Astrocyte (in vitro differentiated cells and primary cell): ENCODE measurements around the gene SGK1. TPM values are rescaled to one million over a fixed set of nuclear protein-coding genes. Genes with fewer than 3 reads are reported as not detected.

Source experiments
- DNase-seq: peaks from one replicate; pipeline ENCODE4 v3.0.0-alpha.2; 2010; ENCODE audit warnings: low read depth
- FAIRE-seq: peaks from 2 replicates; lab custom pipeline; 2011; peaks lifted over from hg19 to GRCh38; lab: Jason Lieb, UNC
- H2AFZ ChIP-seq: 2 replicates; pipeline ENCODE4 v1.6.0; 2012; ENCODE audit warnings: low read depth, low read length, inconsistent platforms
- H3K27ac ChIP-seq: 2 replicates; pipeline ENCODE4 v1.5.1; 2011; ENCODE audit warnings: low read depth, low read length, inconsistent platforms
- H3K27me3 ChIP-seq: 2 replicates; pipeline ENCODE4 v1.6.0; 2011; ENCODE audit warnings: low read length, inconsistent platforms; ENCODE audit not compliant: insufficient read depth
- H3K36me3 ChIP-seq: 2 replicates; pipeline ENCODE4 v1.5.1; 2011; ENCODE audit warnings: low read length, inconsistent platforms; ENCODE audit not compliant: insufficient read depth
- H3K4me1 ChIP-seq: 2 replicates; pipeline ENCODE4 v1.5.1; 2011; ENCODE audit warnings: low read length, inconsistent platforms; ENCODE audit not compliant: insufficient read depth
- H3K4me2 ChIP-seq: 2 replicates; pipeline ENCODE4 v1.6.0; 2012; ENCODE audit warnings: low read length, inconsistent platforms
- H3K4me3 ChIP-seq: 2 replicates; pipeline ENCODE4 v1.5.1; 2011; ENCODE audit warnings: low read depth, mild to moderate bottlenecking, low read length, inconsistent platforms; ENCODE audit not compliant: insufficient read depth
- H3K79me2 ChIP-seq: 2 replicates; pipeline ENCODE4 v1.6.0; 2012; ENCODE audit warnings: mild to moderate bottlenecking, low read length, inconsistent platforms; ENCODE audit not compliant: insufficient read depth
- H3K9ac ChIP-seq: 2 replicates; pipeline ENCODE4 v1.6.0; 2012; ENCODE audit warnings: mild to moderate bottlenecking, low read length, inconsistent platforms
- H3K9me3 ChIP-seq: 2 replicates; pipeline ENCODE4 v1.5.1; 2012; ENCODE audit warnings: low read depth, mild to moderate bottlenecking, low read length, inconsistent platforms; ENCODE audit not compliant: insufficient read depth
- H4K20me1 ChIP-seq: 2 replicates; pipeline ENCODE4 v1.6.0; 2012; ENCODE audit warnings: low read length, inconsistent platforms; ENCODE audit not compliant: insufficient read depth
- H3K27ac Mint-ChIP-seq: one replicate; pipeline ENCODE4 v1.8.0; 2021; ENCODE audit warnings: mild to moderate bottlenecking, mixed read lengths; ENCODE audit not compliant: unreplicated experiment
- H3K27me3 Mint-ChIP-seq: one replicate; pipeline ENCODE4 v1.8.0; 2021; ENCODE audit warnings: low read depth, mixed read lengths; ENCODE audit not compliant: unreplicated experiment
- H3K36me3 Mint-ChIP-seq: one replicate; pipeline ENCODE4 v1.8.0; 2021; ENCODE audit warnings: low read depth, mixed read lengths; ENCODE audit not compliant: unreplicated experiment
- H3K4me1 Mint-ChIP-seq: one replicate; pipeline ENCODE4 v1.8.0; 2021; ENCODE audit warnings: low read depth, mixed read lengths; ENCODE audit not compliant: unreplicated experiment
- H3K4me3 Mint-ChIP-seq: one replicate; pipeline ENCODE4 v1.8.0; 2021; ENCODE audit warnings: mild to moderate bottlenecking, moderate library complexity, mixed read lengths; ENCODE audit not compliant: unreplicated experiment
- H3K9me3 Mint-ChIP-seq: one replicate; pipeline ENCODE4 v1.8.0; 2021; ENCODE audit warnings: mild to moderate bottlenecking, mixed read lengths; ENCODE audit not compliant: unreplicated experiment
- EZH2 ChIP-seq: IDR thresholded peaks from 2 replicates; pipeline ENCODE4 v1.6.1; 2012; ENCODE audit warnings: mild to moderate bottlenecking, low read length, inconsistent platforms; ENCODE audit not compliant: insufficient read depth
- total RNA-seq: library from RNA; stranded (reverse); gene quantifications from 2 replicates; pipeline ENCODE4 v1.2.1, GENCODE V29; 2021
- TF ChIP-seq, protein P1 (sequence below): IDR thresholded peaks from 2 replicates; pipeline ENCODE4 v1.5.1; 2011; ENCODE audit warnings: low read depth, mild to moderate bottlenecking, inconsistent platforms, low read length, moderate library complexity; ENCODE audit not compliant: insufficient read depth

SGK1 gene
- total RNA-seq, 1 donor from 2014 or later = 117 TPM

DNA sequence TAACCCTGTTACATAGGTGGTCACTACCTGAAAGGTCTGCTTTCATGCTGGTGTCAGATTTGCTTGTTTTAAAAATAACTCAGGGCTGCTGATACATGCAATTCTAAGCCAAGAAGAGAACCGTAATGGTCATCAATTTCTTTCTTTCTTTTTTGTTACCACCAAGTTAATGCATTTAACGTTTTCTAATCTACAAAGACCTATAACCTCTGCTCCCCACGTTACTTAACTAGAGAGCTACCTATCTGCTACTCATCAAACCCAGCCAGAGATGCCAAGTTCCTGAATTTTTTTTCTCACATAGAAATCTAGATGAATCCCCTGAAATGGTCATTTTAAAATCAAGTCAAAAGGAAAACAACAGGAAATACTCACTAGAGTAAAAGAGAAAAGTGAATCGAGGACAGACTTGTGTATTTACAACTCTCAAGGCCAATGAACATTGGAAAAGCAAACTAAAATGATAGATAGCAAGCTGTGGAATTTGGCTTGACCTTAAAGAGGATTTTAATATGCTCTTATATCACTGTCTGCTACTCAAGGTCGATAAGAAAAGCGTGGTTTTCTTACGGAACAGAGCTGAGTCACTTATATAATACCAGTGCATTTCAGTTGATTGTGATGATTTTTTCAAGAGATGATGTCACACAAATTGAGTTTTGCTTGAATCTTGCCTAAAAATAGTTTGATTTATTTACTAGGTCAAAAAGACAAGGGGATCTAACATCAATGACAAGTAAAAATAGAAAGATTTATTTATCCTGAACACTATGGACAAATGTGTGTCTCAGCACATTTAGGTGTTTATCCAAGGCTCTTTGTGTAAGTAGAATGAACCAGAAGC is 67.9 kb downstream of the SGK1 start:
- Mint-ChIP-seq H3K36me3 (no peaks in the 10 kb centered on the region), H3K27ac (no peak overlapping the region), H3K9me3 (no peaks in the 10 kb centered on the region), H3K4me3 (no peak overlapping the region), H3K4me1 (peaks cover 22% of the 10 kb centered on the region), H3K27me3 (no peaks in the 10 kb centered on the region)
- H3K9ac ChIP-seq = no peak overlapping the region
- no peak for FAIRE-seq
- no peaks in the 10 kb centered on the region for H3K9me3 ChIP-seq
- no peak overlapping the region for H3K27ac ChIP-seq
- H3K4me3 ChIP-seq = no peak overlapping the region
- H3K36me3 ChIP-seq = no peaks in the 10 kb centered on the region
- peak; percentile 85 for DNase-seq
- no peaks in the 10 kb centered on the region for H4K20me1 ChIP-seq
- H3K27me3 ChIP-seq = no peaks in the 10 kb centered on the region
- H2AFZ ChIP-seq = peak overlapping the region; percentile 19
- H3K4me1 ChIP-seq = peaks cover 3% of the 10 kb centered on the region
- no peaks in the 10 kb centered on the region for H3K79me2 ChIP-seq
- peak overlapping the region; percentile 36 for H3K4me2 ChIP-seq
- TF ChIP-seq, protein P1, sequence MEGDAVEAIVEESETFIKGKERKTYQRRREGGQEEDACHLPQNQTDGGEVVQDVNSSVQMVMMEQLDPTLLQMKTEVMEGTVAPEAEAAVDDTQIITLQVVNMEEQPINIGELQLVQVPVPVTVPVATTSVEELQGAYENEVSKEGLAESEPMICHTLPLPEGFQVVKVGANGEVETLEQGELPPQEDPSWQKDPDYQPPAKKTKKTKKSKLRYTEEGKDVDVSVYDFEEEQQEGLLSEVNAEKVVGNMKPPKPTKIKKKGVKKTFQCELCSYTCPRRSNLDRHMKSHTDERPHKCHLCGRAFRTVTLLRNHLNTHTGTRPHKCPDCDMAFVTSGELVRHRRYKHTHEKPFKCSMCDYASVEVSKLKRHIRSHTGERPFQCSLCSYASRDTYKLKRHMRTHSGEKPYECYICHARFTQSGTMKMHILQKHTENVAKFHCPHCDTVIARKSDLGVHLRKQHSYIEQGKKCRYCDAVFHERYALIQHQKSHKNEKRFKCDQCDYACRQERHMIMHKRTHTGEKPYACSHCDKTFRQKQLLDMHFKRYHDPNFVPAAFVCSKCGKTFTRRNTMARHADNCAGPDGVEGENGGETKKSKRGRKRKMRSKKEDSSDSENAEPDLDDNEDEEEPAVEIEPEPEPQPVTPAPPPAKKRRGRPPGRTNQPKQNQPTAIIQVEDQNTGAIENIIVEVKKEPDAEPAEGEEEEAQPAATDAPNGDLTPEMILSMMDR = no peak
- no peak for TF ChIP-seq EZH2

DNA sequence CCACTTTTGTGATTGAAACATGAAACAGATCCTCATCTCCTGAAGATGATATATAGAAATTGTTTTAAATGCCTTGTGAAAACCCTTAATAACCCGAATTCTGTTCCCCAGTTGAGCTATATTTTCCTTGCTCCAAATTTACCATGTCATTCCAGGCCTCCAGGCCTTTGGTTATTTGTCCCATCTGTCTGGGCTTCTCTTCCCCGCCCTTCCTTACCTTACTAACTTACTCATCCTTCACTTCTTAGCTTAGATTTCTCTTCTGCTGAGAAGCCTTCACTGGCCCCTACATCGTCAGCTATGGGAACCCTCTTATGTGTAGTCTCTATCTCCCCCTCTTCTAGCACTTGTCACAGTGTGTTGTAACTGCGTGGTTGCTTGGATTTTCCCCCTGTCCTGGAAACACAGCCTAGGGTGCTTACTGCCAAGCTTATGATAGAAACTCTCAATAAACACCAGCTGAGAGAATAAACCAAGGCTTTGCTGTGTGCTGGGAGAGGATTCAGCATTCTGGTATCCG is 68.6 kb downstream of the SGK1 start:
- H3K4me1 ChIP-seq = peaks cover 3% of the 10 kb centered on the region
- H4K20me1 ChIP-seq = no peaks in the 10 kb centered on the region
- H3K9me3 Mint-ChIP-seq = no peaks in the 10 kb centered on the region
- TF ChIP-seq, protein P1 = no peak
- no peak for TF ChIP-seq EZH2
- FAIRE-seq (no peak), DNase-seq (no peak)
- no peaks in the 10 kb centered on the region for H3K79me2 ChIP-seq
- H3K36me3 Mint-ChIP-seq = no peaks in the 10 kb centered on the region
- no peak overlapping the region for H3K4me3 Mint-ChIP-seq
- H2AFZ ChIP-seq = no peak overlapping the region
- H3K4me3 ChIP-seq = no peak overlapping the region
- H3K4me1 Mint-ChIP-seq = peaks cover 22% of the 10 kb centered on the region
- H3K9me3 ChIP-seq = no peaks in the 10 kb centered on the region
- no peak overlapping the region for H3K27ac Mint-ChIP-seq
- H3K27me3 ChIP-seq = no peaks in the 10 kb centered on the region
- H3K27me3 Mint-ChIP-seq = no peaks in the 10 kb centered on the region
- H3K36me3 ChIP-seq = no peaks in the 10 kb centered on the region
- H3K27ac ChIP-seq = no peak overlapping the region
- H3K9ac ChIP-seq = no peak overlapping the region
- no peak overlapping the region for H3K4me2 ChIP-seq
